GM20431 (cell line): ENCODE data around the gene CYP19A1.

Experiments
- in situ Hi-C: fragments of 300-500 bp; cut with MseI, MboI; formaldehyde crosslinking; loops from one replicate; pipeline ENCODE4 v1.15.0; 2020; ENCODE audit warnings: low sequenced_read_pairs; ENCODE audit not compliant: unreplicated experiment

The CYP19A1 gene

GRCh38 chr15:51338496-51338895 lies at the start of gene CYP19A1:
Gene CYP19A1 (minus strand): TSS chr15:51338596. CDS start chr15:51242912, 95,684 bp downstream.
- in situ Hi-C loops = no loop called here

GRCh38 chr15:51387699-51388041 lies 49.3 kb upstream of the CYP19A1 start:
- in situ Hi-C loops = loop anchor here (10.0 to 25.0 kb wide), 2 partner anchors 103 to 225 kb away; no protein-coding TSS in a partner anchor

GRCh38 chr15:51386960-51387698 lies 48.7 kb upstream of the CYP19A1 start:
- in situ Hi-C loops = loop anchor here (10.0 to 25.0 kb wide), 2 partner anchors 102 to 225 kb away; no protein-coding TSS in a partner anchor

- in situ Hi-C loops = loop anchor here (10.0 to 25.0 kb wide), 2 partner anchors 102 to 224 kb away; no protein-coding TSS in a partner anchor
These were observed 48.1 kb upstream of the CYP19A1 start for GRCh38 chr15:51386486-51386885.

GRCh38 chr15:51386029-51386428 lies 47.6 kb upstream of the CYP19A1 start:
- in situ Hi-C loops = loop anchor here (10.0 to 25.0 kb wide), 2 partner anchors 101 to 224 kb away; no protein-coding TSS in a partner anchor

GRCh38 chr15:51382787-51383186 lies 44.4 kb upstream of the CYP19A1 start:
- in situ Hi-C loops = loop anchor here (10.0 to 25.0 kb wide), 2 partner anchors 98 to 220 kb away; no protein-coding TSS in a partner anchor

- in situ Hi-C loops = loop anchor here (10.0 to 25.0 kb wide), 2 partner anchors 96 to 219 kb away; no protein-coding TSS in a partner anchor
These were observed 42.8 kb upstream of the CYP19A1 start for GRCh38 chr15:51380999-51381806.

- in situ Hi-C loops = loop anchor here (25.0 kb wide), 1 partner anchor 217 kb away; no protein-coding TSS in a partner anchor
These were observed 41.0 kb upstream of the CYP19A1 start for GRCh38 chr15:51379390-51379789.

GRCh38 chr15:51378406-51378805 lies 40.0 kb upstream of the CYP19A1 start:
- in situ Hi-C loops = loop anchor here (25.0 kb wide), 1 partner anchor 216 kb away; no protein-coding TSS in a partner anchor

GRCh38 chr15:51377038-51377786 lies 38.8 kb upstream of the CYP19A1 start:
- in situ Hi-C loops = loop anchor here (25.0 kb wide), 1 partner anchor 215 kb away; no protein-coding TSS in a partner anchor

GRCh38 chr15:51375966-51376640 lies 37.7 kb upstream of the CYP19A1 start:
- in situ Hi-C loops = loop anchor here (25.0 kb wide), 1 partner anchor 214 kb away; no protein-coding TSS in a partner anchor

- in situ Hi-C loops = no loop called here
These were observed 35.7 kb upstream of the CYP19A1 start for GRCh38 chr15:51374131-51374530.

GRCh38 chr15:51371266-51371665 lies 32.9 kb upstream of the CYP19A1 start:
- in situ Hi-C loops = no loop called here

- in situ Hi-C loops = no loop called here
These were observed 31.0 kb upstream of the CYP19A1 start for GRCh38 chr15:51369451-51369761.

GRCh38 chr15:51368751-51369450 lies 30.5 kb upstream of the CYP19A1 start:
- in situ Hi-C loops = no loop called here

GRCh38 chr15:51368307-51368706 lies 29.9 kb upstream of the CYP19A1 start:
- in situ Hi-C loops = no loop called here

- in situ Hi-C loops = no loop called here
These were observed 29.1 kb upstream of the CYP19A1 start for GRCh38 chr15:51367322-51367976.

GRCh38 chr15:51366920-51367319 lies 28.5 kb upstream of the CYP19A1 start:
- in situ Hi-C loops = no loop called here
